ENCODE results near the gene ADAMTS2.

The ADAMTS2 gene

DNA sequence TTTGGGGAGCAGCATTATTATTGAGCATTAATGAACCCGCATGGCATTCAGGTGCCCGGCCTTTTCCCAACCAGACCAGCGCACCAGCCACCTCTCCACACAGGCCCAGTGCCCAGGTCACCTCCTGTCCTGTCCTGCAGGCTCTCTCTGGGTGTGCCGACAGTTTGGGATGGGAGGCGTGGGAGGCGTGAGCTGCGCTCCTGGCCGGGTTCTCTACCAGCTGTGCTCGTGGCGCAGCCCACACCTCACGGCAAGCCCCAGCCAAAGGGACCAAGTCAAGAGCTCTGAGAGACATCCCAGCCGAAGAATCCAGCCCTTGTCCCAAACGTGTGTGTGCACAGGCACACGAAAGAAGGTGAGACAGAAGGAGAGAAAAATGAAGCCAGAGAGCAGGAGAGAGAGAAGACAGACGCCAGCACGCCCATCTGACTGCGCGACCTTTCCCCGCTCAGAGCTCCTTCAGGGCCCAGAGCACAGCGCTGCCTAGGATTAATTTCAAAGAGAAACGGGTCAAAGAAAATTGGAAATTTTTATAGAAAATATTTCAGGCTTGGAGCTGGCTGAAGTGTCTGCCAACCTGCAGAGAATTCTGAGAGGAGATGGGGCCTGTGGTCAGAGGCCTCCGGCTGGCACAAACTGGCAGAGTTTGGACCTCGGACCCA, 81.7 kb downstream of the ADAMTS2 start:
- no peak for DNase-seq

DNA sequence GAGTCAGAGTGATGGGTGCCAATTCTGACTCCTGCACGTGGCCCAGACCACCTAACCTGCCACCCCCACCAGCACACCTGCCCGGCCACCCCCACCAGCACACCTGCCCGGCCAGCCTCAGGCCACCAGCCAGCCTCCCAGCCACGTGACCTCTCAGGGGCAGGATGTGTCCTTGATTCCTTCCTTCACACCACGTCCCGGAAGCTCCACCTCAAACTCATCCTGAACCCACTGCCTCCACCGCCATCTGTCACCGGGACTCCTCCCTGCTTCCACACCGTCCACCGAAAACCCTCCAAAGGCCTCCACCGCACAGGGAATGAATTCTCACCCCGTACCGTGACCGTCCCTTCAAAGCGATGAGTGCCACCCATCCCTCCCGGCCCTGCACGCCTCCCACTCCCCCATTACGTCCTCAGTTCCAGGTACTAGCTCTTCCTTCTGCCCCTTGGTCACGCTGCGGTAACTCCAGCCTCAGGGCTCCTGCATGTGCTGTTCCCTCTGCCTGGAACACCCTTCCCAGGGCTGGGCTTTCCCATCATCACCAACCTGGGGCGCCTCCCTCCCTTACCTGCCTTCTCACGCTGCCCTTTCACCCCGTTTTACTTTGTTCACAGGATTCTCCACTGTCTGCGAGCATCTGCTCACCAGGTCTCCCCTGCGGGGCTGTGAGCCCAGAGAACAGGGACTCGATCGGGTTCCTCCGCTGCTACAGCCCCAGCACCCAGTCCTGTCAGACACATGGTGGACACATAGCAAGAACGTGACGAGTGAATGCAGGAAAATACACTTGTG, 82.9 kb downstream of the ADAMTS2 start:
- no peak for DNase-seq

DNA sequence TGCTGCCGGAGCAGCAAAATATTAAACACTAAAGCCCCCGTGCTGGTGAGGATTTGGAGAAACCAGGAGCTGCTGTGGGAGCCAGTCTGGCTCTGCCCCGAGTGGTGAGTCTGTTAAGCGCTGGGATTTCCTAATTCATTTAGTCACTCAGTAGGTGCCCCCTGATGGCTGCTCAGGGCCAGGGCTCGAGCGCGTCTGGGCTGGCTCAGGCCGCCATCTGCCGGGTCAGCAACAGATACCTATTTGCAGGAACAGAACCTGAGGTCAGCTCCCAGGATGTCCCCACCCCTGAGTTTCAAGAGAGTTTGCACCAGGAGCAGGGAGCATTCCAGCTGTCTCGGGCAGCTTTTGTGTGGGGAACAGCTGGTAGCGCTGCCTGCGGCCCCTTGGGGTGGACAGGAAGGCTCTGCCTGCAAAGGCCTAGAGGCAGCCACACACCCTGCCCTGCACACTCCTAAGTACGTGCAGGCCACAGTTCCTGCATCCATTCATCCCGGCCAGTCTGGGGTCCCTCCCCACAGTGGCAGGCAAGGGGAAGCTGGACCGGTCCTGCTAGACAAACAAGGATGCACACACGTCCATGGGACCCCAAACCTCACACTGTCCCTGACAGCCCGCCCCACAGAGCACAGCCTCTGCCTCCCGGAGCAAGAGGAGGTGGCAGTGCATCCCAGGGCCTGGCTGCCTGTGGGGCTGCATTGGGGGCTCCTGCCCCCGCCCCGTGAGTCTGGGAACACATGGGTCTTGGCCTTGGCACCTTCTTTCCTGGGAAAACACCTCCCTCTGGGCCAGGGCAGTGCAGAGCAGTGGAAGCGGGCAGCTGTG, 83.7 kb downstream of the ADAMTS2 start:
- no peak for DNase-seq

DNA sequence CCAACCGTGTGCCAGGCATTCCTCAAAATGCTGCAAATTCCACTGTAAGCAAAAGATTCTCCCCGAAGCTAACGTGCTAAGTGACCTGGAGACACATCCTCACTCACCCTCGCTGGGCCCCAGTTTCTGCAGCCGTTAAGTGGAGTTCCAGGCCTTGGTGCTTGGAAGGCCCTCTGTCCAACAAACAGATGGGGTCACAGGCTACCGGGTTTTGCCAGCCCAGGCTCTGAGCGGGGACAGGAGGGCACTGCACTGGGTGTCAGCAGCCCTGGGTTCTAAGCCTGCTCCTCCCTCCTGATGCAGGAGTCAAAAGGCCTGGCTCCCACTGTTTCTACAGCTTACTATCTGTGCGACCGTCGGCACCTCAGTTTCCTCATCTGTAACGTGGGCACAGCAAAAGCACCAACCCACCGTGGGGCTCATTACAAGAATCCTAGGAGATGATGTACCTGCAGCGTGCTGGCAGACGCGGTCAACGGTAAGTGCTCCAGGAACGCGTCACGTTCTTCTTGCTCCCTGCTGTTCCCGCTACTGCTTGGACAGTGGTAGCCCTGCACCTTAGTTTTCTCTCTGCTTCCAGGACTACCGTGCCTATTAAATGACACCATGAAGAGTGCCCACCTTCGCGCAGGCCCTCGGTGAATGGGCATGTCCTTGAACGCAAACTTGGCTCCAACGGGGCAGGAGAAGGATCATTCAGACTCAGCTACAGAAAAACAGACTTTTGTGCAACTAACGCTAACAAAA, 84.8 kb downstream of the ADAMTS2 start:
- no peak for DNase-seq

DNA sequence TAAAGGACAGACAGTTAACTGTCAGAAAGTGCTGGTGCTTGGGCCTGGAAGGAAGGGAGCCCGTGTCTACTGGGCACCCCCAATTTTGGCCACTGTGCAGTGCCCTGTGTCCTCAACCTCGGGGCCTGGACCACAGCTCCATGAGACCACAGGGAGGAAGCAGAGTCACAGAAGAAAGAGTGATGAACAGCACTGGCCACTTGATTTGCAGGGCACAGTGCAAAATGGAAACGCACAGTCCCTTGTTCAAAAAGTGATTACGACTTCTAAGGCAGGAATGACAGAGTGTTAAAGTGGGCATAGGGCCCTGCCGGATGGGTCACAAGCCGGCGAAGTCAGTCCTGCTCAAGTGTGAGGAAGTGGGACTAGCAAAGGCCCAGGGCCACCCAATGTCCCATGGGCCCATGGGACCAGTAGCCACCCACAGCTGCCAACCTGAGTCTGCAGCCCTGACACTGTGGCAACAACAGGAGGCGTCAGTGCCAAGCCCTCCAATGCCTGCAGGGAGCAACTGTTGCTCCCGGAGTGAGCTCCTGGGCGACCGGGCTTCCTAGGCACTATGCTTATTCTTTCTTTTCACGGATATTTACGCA, 85.4 kb downstream of the ADAMTS2 start:
- DNase-seq: no peak

DNA sequence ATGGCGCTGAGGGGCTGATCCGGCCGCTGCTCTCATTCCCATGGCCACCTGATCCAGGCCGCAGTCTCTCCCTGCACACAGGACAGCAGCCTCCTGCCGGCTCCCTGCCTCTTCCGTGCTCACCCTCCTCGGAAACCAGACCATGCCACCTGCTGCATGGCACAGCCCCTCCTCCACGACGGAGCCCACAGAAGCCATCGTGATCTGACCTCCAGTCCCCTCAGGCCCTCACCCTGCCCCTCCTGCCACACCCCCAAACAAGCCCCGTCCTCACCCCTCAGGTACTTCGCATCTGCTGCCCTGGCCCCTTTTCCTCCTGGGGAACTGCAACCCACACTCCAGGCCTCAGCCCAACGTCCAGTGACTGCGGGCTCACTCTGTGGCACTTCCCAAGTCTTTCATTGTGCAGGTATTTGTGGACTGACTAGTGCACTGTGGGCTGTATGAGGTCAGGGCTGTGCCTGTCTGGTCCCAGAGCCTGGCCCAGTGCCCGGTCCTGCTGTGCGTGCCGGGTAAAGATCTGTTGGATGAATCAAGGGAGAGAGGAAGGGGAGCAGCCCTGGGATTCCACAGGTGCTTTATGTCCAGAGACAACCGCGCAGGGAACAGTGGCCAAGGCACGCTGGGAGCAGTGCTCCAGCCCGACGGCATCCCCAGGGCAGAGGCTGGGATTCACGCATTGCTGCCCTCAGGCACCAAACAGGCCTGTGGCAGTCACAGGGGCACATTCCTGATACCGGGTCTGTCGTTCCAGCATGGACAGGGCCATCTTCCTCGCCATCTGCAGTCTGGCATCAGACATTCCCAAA, 86.1 kb downstream of the ADAMTS2 start:
- no peak for DNase-seq

DNA sequence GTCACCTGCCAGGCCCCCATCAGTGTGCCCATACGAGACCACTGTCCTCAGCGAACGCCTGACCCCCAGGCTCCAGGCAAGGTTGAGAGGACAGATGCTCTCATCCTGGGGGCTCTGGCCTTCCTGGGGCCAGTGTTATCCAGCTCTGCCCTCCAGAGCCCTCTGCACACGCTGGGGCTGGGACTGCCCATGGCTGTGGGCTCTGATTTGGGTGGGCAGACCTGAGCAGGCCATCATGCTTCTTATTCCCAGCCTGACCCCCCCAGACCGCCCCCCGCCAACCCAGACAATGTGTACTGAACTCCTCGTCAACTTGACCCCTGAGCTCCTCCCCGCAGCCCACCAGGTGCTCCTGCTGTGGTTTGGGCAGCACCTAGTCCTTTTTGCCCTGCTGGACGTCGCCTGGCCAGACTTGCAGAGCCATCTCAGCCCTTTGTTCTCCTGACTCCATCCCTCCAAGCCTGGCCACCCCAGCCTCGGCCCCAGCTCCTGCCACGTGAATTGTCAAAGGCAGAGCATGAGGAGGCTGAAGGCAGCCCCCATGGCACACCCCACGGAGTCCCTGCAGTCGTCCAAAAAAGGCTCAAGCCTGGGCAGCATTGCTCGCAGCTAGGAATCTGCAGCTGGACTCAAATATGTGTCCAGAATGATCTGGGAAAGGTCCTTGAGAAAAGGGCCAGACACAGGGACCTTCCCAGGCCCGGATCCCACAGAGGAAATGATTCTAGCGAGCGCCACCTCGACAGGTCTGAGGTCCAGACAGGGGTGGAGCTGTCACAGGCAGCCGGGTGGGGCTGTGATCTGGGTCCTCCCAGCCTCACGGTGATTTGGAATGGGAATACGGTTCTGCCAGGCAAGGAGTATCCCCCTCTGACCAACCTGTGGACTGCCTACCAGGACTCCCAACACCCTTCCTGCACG, 87.0 kb downstream of the ADAMTS2 start:
- no peak for DNase-seq

DNA sequence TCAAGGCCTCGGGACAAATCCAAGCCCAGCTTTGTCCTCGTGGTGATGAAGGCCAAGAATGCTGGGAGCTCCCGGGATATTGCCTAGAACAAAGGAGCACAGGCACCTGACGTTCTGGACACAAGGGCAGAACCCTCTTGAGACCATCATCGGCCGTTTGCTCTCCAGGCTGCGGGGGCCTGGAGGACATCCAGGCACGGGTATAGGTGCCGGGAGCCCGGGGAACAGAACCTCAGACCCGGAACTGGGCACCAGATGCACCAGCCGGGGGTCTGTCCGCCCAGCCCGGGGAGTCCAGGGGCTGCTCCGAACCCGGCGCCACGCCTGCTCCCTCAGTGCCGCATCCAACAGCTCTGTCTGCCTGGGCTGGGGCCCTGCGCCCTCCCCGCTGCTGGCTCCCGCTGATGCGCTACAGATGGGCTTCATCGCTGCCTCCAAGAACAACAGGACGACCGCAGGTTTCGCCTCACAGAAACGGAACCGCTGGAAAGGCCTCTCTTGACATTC, 88.0 kb downstream of the ADAMTS2 start:
- DNase-seq: no peak

DNA sequence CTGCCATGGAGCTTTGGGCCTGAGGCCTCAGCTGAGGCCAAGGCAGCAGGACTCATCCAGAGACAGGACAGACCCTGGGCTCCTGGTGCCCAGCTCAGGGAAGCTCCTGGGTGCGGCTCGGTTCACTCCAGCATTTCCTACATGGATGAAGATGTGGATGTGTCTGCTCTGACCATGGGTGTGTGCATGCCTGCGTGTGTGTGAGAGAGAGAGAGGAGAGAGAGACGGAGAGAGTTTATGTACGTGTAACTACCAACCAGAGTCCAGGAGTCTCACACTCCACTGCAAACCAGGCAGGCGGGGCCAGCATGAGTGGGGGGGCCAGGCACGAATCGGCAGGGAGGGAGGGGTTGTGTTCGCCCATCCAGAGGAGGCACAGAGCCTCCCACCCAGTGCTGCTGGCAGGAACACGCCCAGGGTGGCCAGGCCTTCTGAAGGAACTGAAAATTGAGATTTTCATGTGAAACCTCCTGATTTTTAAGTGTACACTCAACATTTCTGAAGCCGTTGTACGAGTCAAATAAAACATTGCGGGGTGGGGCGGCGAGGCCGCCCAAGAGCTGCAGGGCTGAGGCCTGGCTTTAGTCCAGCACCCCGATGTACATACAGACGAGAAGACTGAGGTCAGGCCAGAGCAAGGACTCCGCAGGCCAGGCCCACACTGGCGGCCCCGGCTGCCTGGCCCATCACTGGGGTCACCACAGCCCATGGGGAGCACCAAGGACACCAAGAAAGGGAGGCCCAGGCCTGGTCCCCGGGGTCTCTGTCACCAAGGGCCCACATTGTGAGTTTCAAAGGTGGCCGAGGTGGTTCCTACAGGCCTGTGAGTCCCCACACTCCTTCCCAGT, 88.7 kb downstream of the ADAMTS2 start:
- DNase-seq: no peak

DNA sequence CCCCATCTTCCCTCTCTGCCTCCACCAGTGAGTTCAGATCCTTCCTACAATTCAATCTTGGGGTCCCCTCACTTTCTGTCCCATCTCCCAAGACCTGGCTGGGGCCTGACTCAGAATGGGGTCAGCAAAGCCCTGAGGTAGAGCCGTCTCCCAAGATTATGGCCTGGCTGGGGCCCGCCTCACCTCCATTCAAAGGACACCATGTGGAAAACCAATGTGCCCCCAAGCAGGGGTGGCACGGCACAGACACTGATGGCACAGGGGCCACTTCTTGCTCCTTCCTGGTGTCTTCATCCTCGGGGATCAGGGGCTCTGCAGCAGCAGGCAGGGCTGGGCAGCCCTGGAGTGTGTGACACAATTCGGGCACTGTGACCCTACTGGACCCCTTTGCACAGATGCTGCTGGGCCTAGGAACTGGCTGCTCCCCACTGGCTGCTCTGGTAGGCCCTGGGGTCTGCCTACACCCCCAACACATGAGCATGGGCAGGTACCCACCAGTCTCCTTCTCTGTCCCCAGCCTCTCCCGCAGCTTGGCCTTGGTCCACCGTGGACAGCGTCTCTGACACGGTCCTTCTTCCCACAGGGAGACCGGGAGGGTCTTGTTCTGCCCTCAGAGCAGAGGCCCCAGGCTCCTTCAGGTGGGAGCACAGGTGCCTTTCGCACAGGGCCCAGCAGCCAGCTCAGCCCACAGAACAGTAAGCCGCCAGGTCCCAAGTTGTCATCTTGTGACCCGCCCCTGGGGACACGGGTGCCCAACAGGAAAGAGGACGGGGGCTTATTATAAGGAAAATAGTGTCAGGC, 89.5 kb downstream of the ADAMTS2 start:
- DNase-seq: no peak

DNA sequence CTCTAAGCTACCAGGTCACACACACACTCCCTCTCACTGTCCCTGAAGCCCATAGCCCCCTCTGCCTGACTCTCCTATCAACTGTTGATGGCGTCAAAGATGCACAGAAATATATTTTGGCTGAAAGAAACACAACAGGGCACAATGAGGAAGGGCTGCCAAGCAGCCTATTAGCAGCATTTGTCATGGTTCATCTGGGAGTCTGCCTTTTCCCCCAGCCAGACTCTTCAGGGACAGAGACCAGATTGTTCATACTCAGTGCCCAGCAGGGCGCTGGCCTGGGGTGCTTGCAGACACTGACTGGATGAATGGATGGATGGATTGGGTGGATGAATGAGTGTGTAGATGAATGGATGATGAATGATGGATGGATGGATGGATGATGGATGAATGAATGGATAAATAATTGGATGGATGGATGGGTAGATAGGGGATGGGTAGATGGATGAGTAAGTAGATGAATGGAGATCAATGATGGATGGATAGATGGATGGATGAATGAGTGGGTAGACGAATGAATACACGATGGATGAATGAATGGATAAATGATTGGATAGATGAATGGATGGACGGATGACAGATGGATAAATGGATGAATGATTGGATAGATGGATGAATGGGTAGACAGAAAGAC, 90.5 kb downstream of the ADAMTS2 start:
- DNase-seq: no peak

DNA sequence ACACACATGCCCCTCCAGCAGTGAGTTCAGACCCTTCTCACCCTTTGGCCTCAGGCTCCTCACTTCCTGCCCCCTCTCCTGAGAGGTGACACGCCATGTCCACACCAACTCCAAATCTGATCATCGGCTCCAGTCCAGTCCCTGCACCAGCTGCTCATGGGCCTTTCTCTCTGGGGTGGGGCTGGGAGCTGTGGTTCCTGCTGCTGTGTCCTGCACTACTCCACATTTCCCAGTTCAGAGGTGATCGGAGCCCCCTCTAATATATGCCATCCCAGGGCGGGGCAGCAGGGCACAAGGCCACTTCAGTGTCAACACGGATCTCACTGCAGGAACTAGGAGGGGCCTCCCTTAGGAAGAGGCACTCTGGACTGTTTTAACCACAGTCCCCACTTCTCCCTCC, 91.5 kb downstream of the ADAMTS2 start:
- no peak for DNase-seq

DNA sequence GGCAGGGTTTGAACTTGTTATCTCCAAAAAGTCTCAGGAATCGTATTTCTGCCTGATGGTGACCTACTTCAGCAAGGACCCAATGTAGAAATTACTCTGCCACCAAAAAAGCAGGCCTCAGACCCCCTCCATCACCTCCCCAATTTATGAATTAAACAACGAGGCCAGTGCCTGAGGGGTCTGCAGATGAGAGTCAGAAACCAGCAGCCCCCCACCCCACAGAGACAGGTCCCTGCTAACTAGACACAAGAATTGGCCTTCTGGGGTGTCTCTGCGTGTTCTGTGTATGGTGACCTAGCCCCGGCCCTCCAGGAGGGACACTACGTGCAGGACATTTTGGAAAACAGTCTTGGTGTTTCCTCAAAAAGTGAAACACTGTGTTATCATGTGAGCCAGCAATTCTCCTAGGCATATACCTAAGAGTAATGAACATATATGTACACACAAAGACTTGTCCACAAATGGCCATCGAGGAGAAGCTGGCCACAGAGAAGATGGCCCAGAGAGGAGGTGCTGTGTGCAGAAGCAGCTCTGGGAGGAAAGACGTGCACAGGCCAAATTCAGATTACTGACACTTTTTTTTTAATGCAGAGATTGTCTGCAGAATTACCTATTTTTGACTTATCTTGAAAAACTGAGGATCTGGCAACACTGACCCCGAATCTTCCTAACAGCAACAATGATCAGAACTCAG, 93.8 kb downstream of the ADAMTS2 start:
- no peak for DNase-seq

DNA sequence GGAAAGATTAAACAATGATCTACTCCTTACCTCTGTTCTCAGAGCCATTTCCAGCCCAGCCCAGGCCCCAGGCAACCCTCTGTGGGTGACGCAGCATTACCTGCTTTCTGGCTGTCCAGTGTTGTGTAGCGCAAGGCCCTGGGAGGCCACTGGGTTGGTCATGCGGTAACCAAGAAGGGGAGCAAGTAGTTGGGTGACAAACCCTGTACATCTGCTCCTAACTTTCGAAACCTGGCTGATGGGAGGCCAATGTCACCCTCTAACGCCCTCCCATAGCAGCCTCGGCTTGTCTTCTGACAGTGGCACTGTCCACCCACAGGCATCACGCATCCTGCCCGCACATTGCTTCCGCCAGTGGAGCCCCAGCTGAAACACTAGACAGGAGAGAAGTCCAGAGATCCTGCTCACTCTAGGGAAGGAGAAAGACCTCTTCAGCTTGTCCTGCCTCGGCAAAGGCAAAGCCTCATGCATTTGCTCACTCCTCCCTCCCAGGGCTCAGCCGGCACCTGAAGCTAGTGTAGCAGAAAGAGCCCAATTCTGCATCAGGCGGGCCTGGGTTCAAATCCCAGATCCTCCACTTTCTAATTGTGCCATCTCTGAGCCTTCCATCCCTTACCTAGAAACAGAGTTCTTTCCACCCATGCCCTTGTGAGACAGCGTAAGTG, 94.6 kb downstream of the ADAMTS2 start:
- no peak for DNase-seq

DNA sequence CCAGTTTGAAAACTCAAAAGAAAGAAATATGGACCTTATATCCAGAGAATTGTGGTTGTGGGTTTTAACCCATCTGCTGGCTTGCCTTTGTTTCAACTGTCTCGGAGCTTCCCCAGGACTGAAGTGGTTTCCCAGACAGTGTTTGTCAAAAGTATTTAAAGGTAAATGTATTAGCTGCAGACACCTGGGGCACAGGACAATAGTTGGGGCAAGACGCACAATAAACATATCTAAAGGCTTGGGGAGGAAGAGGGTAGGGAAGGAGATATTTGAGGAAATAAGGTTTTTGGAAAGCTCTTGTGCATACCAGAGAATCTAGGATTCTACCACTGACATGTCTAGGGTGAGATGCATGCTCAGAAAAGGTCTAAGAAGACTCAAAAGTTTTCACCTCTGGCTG, 99.0 kb downstream of the ADAMTS2 start:
- no peak for DNase-seq

DNA sequence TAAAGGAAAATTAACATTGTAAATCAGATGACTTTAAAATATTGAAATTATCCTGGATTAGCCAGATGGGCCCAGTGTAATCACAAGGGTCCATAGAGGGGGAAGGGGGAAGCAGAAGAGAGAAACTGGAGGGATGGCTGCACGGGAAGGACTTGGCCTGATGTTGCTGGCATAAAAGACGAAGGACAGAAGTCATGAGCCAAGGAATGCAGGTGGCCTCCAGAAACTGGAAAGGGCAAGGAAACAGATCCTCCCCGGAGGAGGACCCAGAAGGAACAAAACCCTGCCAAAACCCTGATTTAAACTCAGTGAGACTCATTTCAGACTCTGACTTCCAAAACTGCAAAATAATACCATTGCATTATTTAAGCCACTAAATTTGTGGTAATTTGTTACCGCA, 100.2 kb downstream of the ADAMTS2 start:
- DNase-seq: no peak

DNA sequence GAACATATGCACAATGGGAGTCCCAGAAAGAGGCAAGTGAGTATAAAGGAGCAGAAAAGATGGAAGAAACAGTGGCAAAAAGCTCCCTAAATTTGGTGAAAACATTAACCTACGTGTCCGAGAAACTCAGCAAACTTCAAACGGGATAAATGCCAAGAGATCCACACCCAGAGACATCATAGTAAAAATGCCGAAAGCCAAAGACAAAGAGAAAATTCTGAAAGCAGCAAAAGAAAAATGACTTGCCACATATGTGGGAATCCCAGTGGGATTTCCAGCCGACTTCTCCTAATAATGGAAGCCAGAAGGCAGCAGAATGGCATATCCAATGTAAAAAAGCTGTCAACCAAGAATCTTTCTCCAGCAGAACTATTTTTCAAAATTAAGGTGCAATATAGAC, 101.2 kb downstream of the ADAMTS2 start:
- no peak for DNase-seq
